Measurements from ENCODE around the gene ATP4B. TPM values are rescaled to one million over a fixed set of nuclear protein-coding genes. Genes with fewer than 3 reads are reported as not detected.

Gene ATP4B
- not detected in 5 replicates for total RNA-seq (2022; extraction: Qiagen RNA extraction)

DNA sequence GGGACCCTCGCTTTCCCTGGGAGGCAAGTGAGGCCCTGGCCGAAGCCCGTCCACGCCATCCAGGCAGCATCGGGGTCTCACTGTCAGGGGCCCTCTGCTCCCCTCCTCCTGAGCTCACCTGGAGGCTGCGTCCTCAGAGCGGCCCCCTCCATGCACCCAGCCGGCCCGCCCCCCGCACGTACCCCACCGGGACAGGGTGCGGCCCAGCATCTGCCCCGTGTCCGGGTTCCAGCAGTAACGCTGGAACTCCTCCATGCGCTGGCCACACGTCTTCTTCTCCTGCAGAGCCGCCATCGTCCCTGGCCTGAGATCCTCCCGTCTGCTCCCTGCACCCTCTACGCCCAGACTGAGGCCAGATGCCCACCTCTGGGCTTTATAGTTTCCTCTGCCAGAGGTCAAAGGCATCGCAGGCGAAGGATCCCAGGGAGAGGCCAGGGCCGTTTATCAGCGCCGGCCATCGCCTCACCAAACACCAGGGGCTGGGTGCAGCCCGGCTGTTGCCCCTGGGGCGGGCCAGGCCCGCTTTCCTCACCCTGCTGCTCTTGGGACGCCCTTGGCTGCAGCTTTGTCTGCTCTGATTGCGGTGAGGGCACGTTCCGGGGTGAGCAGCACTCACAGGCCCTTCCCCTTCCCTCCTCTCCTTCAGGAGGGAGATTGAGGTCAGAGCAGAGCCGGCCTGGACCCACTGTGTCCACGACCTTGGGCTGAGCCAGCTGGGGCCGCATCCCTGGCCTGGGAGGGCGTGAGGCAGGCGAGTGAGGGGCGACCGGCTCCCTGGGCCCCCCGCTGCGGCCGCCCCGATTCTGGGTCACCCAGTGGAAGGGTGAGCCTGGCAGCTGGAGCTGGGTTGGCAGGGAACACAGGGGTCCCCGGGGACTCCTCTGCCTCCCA is at the start of gene ATP4B:
TSS of gene ATP4B (minus strand) at position 348 of the 891 bp plus-strand sequence. CDS start at position 294, 54 bp downstream.

DNA sequence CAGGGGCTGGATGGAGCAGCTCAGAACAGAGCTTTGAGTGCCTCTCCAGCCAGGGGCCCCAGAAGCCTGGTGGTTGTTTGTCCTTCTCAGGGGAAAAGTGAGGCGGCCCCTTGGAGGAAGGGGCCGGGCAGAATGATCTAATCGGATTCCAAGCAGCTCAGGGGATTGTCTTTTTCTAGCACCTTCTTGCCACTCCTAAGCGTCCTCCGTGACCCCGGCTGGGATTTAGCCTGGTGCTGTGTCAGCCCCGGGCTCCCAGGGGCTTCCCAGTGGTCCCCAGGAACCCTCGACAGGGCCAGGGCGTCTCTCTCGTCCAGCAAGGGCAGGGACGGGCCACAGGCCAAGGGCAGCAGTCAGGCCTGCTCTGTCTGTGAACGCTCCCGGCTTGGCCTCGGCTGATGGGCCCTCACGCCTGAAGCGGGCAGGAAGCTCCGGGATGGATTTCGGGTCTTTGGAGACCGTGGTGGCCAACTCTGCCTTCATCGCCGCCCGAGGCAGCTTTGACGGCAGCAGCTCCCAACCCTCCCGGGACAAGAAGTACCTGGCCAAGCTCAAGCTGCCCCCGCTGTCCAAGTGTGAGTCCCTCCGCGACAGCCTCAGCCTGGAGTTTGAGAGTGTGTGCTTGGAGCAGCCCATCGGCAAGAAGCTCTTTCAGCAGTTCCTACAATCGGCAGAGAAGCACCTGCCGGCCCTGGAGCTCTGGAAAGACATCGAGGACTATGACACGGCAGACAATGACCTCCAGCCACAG is 9.1 kb upstream of the ATP4B start, which contains the start of gene GRK1:
TSS of gene GRK1 (plus strand) at position 269 of the 751 bp plus-strand sequence. CDS start at position 437, 168 bp downstream.

Other genes starting within 250 kb of the ATP4B start
- 14.8 to 17.4 TPM (median 16.5 TPM) in 5 replicates for gene ADPRHL1, start 204.7 kb downstream of the ATP4B start, total RNA-seq (2022; extraction: Qiagen RNA extraction)
- 7.2 to 10.7 TPM (median 10.4 TPM) in 5 replicates for gene DCUN1D2, start 167.5 kb downstream of the ATP4B start, total RNA-seq (2022; extraction: Qiagen RNA extraction)
- 88.7 to 105 TPM (median 101 TPM) in 5 replicates for gene TFDP1, start 73.4 kb downstream of the ATP4B start, total RNA-seq (2022; extraction: Qiagen RNA extraction)
- 0.03 TPM in 1 of 5 replicates, not detected in the others for gene GRK1, start 9.0 kb upstream of the ATP4B start, total RNA-seq (2022; extraction: Qiagen RNA extraction)
- gene TMEM255B, start 101.0 kb upstream of the ATP4B start, total RNA-seq (2022; extraction: Qiagen RNA extraction), result 0.87 to 1.3 TPM (median 0.93 TPM) in 5 replicates
- 6.5 to 9.5 TPM (median 8.3 TPM) in 5 replicates for gene GAS6, start 205.9 kb upstream of the ATP4B start, total RNA-seq (2022; extraction: Qiagen RNA extraction)

All from A549 treated with dexamethasone at 1 μM for 4 hours (cell line).